ENCODE measurements around the gene LRRC47.
"Not testable (repeated sequence)": the region's sequence is repeated elsewhere in the genome, so short reads cannot be mapped to it uniquely, and the experiment has no call there.

The LRRC47 gene

DNA sequence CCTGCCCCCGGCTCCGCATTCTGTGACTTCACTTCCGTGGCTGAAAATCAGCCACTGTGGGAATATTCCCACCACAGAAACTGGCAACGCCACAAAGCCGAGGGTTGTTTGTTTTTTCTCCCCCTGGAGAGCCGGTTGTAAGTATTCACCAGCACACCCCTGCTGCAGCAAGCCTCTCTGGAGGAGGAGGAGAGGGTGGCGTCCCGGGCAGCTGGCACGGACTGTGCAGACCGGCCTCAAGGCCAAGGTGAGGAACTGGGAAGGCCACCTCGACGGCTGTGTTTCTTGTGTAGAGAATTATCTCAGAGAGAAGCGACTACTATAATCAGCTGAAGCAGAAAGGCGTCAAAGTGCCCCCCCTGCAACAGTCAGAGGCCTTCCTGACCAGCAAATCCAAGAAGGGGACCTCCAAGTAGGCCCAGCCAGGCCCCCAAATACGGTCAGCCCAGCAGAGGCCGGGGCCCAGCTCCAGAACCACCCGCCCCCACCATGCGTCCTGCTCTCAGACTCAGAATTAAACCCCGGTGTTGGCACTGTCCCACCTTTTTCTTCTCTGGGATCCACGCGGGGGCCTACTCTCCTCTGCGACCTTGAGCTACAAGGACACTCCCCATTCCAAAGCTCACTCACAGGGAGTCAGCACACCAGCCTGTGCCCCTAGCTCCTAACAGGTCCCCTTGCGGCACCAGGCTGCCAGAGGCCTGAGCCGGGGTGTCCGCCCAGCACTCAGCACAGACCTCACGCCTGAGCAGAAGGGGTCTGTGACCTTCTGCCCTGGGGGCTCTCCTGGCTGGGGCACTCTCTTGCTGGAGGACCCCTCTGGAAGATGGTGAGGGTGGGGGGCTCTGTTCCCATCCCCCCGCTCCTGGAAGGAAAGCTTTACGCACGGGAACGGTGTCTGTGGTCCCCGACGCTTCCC is 24.9 kb downstream of the LRRC47 start:
- peak in 1 of 2 experiments; percentile 30 for DNase-seq

DNA sequence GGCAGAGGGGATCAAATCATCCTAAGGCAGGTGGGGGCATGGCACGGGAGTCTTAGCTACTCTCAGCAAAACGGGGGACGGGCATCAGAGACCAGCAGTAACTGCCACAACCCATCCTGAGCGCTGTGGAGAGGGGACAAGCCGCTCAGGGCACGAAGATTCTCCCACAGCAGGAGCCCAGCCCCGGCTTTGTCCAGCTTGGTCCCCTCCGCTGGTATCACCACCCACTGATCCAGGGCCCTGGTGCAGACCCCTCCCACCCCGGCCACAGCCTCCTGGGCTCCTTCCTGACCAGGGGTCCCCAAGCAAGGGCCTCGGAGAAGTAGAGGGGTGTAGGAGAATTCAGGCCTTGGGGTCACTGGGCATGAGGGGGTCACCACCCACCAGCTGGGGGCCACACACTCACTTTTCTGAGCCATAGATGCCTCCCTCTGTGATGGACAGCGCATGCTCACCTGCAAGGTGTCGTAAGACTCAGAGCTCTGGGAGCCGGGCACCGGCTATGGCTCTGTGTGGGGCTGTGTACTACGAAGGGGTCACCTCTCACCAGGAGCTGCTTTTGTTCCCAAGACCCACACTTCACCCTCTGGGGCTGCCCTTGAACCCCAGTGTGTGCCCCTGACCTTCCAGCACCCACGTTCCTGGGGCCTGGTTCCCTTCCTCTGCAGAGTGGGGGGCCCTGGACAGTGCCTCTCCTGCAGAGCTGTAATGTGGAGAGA is 26.1 kb downstream of the LRRC47 start:
- no peak for DNase-seq

DNA sequence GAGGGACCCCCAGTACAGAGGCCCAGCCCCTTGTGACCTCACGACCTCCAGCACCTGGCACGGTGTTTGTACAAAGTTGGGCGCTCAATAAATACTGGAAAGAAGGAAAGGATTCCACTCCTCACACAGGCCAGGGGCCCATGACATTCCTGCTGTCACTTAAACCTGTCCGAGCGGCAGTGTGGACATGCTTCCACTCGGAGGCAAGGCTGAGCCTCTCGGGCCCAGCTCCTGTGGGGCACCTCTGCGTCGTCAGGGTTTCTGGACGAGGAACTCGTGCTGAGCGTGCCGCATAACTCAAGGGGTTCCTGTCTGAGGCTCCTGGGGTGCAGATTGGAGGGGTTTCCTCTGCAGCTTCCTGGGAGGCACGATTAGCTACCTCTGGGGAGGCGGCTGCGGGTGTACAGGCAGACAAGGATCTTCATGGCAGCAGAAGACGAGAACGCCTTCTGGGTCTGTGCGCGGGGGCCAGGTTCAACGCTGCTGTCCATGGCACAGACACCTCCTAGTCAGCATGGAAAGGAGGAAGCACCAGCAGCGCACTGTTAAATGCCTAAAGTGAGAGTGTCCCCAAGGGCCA is 27.4 kb downstream of the LRRC47 start:
- no peak for DNase-seq

DNA sequence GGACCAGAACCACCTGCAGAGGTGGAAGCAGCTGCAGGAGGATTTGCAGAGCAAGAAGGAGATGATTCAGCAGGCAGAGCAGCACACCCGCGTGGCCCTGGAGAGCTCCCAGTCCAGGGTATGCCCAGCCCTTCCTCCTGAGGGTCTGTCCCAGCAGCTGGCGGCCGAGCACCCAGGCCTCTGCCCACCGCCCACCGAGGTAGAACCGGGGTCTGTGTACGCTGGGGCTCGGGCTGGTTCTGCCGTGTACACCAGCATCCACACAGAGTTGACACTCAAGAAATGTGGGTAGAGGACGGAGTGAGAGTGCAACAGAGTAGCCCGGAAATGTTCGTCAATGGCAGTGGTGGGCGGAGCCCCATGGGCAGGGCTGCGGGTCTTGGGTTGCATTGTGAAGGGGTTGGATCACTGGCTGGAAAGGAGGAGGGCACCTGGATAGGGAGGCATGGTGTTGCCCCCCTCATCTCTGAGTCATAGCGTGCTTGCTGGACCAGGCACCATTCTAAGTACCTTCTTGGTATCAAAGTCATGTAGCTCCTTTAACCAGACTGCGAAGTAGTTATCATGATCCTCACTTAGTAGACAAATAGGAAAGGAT is 28.9 kb downstream of the LRRC47 start:
- no peak for DNase-seq

DNA sequence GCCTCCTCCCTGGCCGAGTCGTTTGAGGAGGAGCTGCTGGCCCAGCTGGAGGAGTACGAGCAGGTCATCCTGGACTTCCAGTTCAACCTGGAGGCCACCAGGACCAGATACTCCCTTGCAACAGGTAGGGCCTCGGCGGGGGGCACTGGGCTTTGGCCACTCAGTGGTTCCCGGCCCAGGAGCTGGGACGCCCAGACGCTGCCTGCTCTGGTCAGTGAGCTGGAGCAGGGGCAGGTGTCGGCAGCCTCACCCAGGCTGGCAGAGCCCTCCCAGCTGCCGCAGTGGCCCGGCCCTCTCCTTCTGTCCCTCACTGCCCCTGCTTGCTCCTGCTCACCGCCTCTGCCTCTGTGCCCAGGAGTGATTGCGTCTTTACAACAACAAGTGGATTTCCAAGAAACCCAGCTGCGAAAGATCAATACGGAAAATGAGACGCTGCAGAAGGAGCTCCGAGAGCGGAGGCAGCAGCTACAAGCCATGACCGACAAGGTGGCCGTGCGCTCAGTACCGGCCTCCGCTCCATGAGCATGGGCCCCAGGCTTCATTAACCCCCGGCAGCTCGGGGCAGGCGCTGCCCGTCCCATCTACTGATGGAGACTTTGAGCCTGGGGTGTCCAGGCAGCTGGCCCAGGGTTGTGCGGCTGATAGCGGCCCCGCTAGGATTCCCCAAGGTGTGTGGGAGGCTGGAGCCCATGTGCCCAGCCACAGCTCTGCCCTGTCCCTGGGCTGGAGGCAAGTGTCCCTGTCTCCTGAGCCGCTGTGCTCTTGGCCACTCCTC is 32.8 kb downstream of the LRRC47 start:
- peak in 1 of 2 experiments; percentile 27 for DNase-seq

DNA sequence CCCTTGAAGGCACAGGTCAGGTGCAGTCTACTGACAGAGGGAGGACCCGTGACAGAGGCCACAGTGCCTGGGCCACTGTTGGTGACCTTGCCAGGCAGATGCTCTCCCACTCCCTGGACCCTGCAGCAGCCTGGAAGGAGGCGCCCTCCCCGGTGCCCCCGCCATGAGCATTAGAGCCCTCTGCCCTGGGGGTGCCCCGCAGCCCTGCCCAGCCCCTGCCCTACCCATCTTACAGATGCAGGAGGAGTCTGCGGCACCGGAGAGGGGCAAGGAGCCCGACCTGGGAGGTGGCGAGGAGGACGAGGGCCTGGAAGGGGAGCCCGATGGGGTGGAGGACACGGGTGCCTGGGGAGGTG is 33.4 kb downstream of the LRRC47 start:
- no peak for DNase-seq

DNA sequence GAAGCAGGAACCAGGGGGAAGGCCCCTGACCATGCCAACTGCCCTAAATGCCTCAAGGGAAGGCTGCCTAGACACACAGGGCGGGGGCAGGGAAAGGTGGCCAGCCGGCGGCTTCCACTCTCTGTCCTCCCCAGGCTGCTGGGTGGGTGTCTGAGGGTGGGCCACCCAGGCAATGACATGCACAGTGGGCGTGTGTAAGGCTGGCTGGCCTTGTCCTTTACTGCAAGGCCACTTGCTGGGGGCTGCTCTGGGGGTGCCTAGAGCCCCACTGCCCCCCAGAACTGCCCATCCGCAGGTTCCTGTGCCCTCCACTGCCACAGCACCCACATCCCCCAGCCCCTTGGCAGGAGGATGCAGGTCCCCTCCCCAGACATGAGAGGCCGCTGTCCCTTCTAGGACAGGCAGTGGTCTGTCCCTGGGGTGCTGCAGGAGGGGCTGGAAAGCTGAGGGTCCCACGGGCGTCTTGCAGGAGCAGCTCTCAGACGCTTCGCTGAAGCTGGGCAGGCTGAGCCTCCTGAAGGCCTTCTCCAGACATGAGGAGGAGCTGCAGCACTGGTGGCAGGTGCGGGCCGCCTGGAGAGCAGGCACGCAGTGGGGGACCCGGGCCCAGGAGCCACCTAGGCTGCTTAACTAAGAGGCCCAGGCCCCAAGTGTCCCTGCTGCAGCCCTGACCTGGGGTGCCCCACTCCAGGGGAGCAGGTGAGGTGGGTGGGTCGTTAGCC is 34.0 kb downstream of the LRRC47 start:
- no peak for DNase-seq

DNA sequence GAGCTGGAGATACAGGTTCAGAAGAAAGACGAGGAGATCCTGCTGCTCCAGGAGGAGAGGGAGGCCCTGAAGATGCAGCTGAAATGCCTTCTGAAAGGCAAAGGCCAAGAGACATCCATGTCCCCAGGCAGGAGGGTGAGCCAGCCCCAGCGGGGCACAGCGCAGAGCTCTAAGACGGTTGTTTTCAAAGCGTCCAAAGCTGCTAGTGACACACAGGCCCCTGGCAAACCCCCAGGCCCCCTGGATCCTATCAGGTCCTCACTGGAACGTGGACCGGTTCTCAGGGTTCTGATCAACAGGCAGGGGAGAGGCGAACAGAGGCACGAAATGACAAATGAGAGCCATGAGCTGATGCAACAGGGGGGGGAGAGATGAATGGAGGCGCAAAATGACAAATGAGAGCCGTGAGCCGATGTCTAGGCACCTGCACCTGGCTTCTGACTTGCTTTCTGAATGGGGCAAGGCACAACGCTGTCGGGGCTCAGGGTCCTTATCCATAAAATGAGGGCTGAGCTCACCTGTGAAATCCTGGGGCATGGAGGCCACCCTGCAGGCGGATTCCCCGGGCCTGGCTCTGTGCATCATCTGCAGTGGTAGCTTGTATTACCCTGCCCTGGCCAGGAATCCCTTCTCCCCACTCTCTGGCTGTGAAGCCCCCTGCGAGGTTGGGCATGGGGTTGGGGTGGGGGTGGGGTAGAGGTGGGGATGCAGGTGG is 34.8 kb downstream of the LRRC47 start:
- DNase-seq: no peak

DNA sequence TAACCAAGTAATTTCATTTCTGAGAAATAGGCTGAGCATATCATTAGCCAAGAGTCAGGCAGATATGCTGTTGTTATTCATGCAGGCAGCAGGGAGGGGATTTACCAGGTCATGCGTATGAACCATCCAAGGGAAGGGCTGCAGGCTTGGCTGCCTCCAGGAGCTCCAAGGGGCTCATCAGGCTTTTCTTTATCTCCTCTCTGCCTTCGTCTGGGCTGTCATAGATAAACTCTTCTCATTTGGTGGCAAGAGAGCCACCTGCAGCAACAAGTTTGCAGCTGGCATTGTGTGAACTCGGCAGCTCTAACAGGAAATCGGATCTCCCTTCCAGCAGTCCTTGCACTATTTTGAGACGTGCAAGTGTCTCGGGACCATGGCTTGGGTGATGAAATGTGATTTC is 36.5 kb downstream of the LRRC47 start:
- no peak for DNase-seq

DNA sequence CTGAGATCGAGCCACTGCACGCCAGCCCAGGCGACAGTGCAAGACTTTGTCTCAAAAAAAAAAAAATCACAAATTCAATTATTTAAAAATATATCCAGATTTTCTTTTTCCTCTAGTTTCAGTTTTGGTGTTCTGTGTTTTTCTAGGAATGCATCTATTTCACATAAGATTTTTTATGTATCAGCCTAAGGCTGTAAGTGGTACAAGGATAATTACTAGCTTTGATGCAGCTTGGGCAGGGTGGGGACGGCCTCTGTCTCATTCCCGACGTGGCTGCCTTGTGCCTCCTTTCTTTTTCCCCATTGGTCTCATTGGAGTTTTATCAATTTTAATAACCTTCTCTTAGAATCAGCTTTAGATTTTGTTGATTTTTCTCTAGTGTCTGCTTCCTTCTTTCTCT is 37.1 kb downstream of the LRRC47 start:
- no peak for DNase-seq

DNA sequence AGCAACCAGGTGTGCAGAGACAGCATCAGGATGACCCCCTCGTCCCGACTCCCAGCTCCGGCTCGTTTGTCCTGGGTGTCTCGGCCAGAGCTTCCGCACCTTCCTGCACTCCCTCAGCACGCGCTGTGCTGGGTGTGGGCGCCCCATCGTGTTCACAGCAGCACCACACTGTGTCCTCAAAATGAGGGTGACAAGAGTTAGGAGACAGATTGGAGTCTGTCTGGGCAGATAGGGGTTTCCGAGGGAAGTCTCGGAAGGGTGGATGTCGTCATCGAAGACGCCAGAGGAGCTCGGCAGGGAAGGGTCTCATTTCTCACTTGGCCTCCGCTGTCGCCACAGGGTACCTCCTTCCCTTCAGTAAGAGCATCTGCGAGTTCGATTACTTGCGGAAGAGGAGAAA is 39.9 kb downstream of the LRRC47 start:
- DNase-seq: no peak

DNA sequence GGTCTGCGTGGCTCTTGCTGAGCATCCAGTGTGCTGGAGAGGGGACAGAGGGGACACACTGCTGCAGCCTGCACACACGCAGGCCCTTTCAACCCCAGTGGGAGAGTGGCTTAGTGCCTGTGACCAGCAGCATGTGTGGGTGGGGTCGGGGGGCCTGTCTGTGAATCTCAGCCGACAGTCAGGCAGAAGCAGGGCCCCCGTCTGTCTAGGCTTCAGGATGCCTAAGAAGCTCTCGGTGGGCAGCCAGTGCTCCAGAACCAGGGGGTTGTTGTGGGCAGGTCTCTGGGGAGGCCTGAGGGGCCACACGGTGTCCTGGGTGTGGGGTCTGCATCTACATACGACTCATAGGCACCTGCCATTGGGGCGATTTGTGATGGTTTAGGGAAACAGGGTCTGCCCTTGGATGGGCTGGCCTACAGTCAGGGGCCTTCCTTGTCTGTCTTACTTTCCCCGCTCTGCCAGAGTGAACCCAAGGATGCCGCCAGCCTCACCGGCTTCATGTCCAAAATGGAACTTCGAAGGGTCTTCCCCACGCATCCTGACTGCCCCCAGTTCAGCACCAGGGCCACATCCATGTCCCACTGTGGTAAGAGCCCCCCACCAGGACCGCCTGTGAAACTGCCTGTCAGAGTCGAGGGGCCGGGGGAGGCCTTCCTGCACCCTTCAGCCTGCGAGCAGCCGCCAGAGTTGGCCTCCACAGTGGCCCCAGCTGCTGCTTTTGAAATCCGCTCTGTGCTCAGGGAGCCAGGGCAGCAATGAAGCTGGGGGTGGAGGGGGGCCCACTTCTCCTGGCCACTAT is 42.4 kb downstream of the LRRC47 start:
- DNase-seq: no peak

DNA sequence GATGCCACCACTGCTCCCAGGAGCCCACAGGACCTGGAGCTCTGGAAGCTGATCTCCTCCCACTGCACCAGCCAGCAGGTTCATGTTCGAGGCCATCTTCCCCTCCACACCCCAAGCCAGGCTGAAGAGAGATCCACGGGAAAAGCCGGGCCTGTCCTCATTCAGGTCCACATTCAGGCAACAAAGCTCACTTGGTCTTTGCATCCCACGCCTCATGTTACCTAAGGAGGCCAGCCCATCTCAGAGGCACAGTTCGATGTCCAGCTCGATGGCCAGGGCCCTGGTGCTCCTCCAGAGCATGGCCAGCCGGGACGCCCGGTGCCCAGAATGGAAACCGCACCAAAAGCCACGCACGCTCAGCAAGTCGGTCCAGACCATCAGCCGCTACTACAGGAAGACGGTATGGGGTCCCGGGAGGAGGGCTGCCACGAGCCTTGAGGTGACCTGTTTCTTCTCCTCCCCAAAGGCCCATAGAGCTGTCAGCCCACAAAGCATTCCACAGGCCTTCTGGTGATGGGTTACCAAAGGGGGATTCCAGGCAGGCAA is 43.8 kb downstream of the LRRC47 start, which contains the start of gene CCDC27:
Gene CCDC27 (plus strand): TSS at position 51 of the 546 bp plus-strand sequence. CDS start 32 bp downstream, at position 83.
- DNase-seq: no peak

DNA sequence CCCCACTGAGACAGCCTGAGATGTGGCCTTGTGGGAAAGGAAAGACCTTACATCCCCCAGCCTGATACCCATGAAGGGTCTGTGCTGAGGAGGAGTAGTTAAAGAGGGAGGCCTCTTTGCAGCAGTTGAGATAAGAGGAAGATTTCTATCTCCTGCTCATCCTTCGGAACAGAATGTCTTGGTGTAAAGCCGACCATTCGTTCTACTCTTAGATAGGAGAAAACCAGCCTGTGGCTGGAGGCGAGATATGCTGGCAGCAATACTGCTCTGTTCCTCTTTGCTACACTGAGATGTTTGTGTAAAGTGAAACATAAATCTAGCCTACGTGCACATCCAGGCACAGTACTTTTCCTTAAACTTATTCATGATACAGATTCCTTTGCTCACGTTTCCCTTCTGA is 45.6 kb downstream of the LRRC47 start:
- DNase-seq: no peak

DNA sequence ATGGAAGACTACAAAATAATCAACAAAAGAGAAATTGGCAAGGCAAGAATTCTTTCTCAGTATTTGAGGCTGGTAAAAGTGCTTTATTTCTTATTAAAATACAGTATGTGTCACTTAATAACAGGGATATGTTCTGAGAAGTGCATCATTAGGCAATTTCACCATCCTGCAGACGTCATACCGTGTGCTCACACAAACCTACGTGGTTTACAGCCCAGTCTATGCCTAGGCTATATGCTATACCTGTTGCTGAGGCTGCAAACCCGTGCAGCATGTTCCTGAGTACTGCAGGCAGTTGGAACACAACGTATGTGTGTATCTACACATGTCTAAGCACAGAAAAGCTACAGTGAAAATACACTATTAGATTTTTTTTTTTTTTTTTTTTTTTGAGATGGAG is 46.8 kb downstream of the LRRC47 start:
- no peak for DNase-seq

DNA sequence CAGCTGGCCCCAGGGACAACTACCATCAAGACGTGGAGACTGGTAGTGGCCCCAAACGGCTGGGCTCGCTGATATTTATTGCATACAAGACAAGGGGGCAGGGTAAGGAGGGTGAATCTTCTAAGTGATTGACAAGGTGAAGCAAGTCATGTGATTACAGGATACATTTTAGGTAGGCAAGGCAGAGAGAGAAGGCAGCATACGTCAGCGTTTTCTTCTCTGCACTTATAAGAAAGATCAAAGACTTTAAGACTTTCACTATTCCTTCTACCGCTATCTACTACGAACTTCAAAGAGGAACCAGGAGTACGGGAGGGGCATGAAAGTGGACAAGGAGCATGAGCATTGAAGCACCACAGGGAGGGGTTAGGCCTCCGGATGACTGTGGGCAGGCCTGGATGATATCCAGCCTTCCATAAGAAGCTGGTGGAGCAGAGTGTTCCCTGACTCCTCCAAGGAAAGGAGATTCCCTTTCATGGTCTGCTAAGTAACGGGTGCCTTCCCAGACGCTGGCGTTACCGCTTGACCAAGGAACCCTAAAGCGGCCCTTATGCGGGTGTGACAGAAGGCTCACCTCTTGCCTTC is 47.9 kb downstream of the LRRC47 start:
- not testable (repeated sequence) for DNase-seq

DNA sequence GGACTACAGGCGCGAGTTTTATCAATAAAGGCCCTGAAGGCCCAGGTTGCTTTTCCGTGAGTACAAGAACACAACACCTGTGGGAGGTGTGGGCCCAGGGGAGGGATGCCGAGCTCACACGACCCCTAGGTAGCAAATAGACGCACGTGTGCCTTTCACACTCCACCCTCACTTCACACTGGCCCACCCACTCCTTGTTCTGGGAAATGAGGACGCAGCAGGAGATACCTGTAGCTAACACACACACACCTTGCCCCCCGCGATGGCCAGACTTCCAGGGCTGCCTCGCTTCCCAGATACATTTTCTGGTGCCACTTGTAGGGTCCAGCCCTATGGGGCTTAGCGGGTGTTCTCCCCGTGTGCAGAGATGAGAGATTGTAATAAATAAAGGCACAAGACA is 48.4 kb downstream of the LRRC47 start:
- no peak for DNase-seq

DNA sequence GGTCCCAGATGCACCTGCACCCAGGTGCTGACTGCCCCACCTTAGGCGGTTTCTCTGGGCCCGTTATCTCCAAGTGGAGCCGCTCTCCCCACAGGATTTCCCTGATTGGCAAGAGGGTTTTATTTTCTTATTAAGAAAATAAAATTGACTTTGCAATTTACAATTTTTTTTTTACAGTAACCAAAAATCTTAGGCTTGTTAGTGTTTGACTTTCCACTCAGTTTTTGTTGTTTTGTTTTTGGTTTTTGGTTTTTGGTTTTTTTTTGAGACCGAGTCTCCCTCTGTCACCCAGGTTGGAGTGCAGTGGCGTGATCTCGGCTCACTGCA is 48.8 kb downstream of the LRRC47 start:
- DNase-seq: no peak

DNA sequence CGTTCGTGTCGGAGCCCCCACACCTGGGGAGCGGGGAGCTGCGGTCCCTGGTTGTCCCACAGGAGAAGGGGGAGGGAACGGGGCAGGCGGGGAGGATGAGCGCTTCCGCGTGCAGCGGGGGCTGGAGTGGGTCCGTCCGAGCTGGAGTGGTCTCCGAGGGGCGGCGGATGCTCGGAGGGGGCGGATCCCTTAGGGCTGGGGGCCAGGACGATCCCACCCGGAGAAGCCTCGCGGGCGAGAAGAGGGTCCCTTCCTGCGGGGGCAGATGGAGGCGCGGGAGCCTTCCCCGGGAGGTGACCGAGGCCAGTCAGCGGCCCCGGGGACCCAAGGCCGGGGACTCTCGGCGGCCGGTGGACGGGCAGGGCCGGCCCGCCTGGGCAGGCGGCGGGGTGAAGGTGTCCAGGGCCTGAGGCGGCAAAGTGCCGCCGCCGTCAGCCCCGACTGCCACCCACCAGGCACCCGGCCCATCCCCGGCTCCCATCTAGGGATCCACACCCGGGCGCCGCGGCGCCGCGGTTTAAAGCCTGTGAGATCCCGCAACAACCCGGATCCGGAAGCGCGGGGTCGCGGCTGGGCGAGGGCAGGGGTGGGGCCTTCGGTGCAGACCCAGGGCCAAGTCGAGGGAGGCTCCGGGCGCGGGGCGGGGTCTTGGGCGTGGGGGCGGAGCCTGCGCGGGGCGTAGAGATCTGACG is 49.3 kb downstream of the LRRC47 start:
- DNase-seq: peak; percentile 78 to 88

All from SHP77 (cell line).